Endothelial cell (in vitro differentiated cells): ENCODE data around the gene CUBN. TPM values are rescaled to one million over a fixed set of nuclear protein-coding genes. Genes with fewer than 3 reads are reported as not detected.

ENCODE experiments used
- DNase-seq: peaks from one replicate; pipeline ENCODE4 v3.0.0; 2021; ENCODE audit warnings: low spot score
- H3K27ac Mint-ChIP-seq: one replicate; pipeline ENCODE4 v1.8.0; 2021; ENCODE audit warnings: mixed read lengths, inconsistent platforms; ENCODE audit not compliant: unreplicated experiment
- H3K27me3 Mint-ChIP-seq: one replicate; pipeline ENCODE4 v1.8.0; 2021; ENCODE audit warnings: mild to moderate bottlenecking, moderate library complexity, mixed read lengths, inconsistent platforms; ENCODE audit not compliant: unreplicated experiment
- H3K36me3 Mint-ChIP-seq: one replicate; pipeline ENCODE4 v1.8.0; 2021; ENCODE audit warnings: mild to moderate bottlenecking, low read depth, mixed read lengths, inconsistent platforms; ENCODE audit not compliant: unreplicated experiment
- H3K4me1 Mint-ChIP-seq: one replicate; pipeline ENCODE4 v1.8.0; 2021; ENCODE audit warnings: mild to moderate bottlenecking, mixed read lengths, inconsistent platforms; ENCODE audit not compliant: unreplicated experiment
- H3K4me3 Mint-ChIP-seq: one replicate; pipeline ENCODE4 v1.8.0; 2021; ENCODE audit warnings: mild to moderate bottlenecking, mixed read lengths, inconsistent platforms; ENCODE audit not compliant: unreplicated experiment
- H3K9me3 Mint-ChIP-seq: one replicate; pipeline ENCODE4 v1.8.0; 2021; ENCODE audit warnings: mixed read lengths, inconsistent platforms; ENCODE audit not compliant: unreplicated experiment
- CTCF ChIP-seq: fragments of 200-600 bp; sonication (generic); IDR thresholded peaks from one replicate; pipeline ENCODE4 v1.5.0; 2021; ENCODE audit warnings: antibody characterized with exemption; ENCODE audit not compliant: unreplicated experiment
- total RNA-seq: library from RNA; stranded (reverse); fragmentation: NEBNext Ultra II Directional; extraction: Animal tissue kit (Norgen Biotek cat#: 25700); gene quantifications from one replicate; pipeline ENCODE4 v1.2.1, GENCODE V29; 2021; ENCODE audit not compliant: unreplicated experiment

The CUBN gene
- total RNA-seq, 1 donor from 2014 or later, result 8.8 TPM

GRCh38 chr10:17101910-17102266 is 27.7 kb downstream of the CUBN start:
- H3K36me3 Mint-ChIP-seq, result no peaks in the 10 kb centered on the region
- DNase-seq, result no peak
- H3K4me1 Mint-ChIP-seq, result peaks cover 22% of the 10 kb centered on the region
- peak overlapping the region; percentile 91 for H3K27ac Mint-ChIP-seq
- no peak overlapping the region for H3K4me3 Mint-ChIP-seq
- TF ChIP-seq CTCF, result no peak
- H3K27me3 Mint-ChIP-seq, result peaks cover 2% of the 10 kb centered on the region
- H3K9me3 Mint-ChIP-seq, result no peaks in the 10 kb centered on the region

GRCh38 chr10:17101257-17101909 is 28.2 kb downstream of the CUBN start:
- Mint-ChIP-seq H3K27ac (peak overlapping the region; percentile 91), H3K4me3 (no peak overlapping the region), H3K9me3 (no peaks in the 10 kb centered on the region), H3K27me3 (peaks cover 2% of the 10 kb centered on the region), H3K4me1 (peaks cover 22% of the 10 kb centered on the region), H3K36me3 (no peaks in the 10 kb centered on the region)
- no peak for DNase-seq
- no peak for TF ChIP-seq CTCF

- peaks cover 2% of the 10 kb centered on the region for H3K27me3 Mint-ChIP-seq
- no peak for TF ChIP-seq CTCF
- H3K36me3 Mint-ChIP-seq, result no peaks in the 10 kb centered on the region
- H3K4me1 Mint-ChIP-seq, result peaks cover 22% of the 10 kb centered on the region
- H3K4me3 Mint-ChIP-seq, result no peak overlapping the region
- H3K9me3 Mint-ChIP-seq, result no peaks in the 10 kb centered on the region
- no peak for DNase-seq
- peak overlapping the region; percentile 83 for H3K27ac Mint-ChIP-seq
These were observed 29.0 kb downstream of the CUBN start for GRCh38 chr10:17100586-17100985.

- Mint-ChIP-seq H3K27me3 (no peaks in the 10 kb centered on the region), H3K4me3 (no peak overlapping the region), H3K4me1 (peaks cover 15% of the 10 kb centered on the region), H3K36me3 (peaks cover 5% of the 10 kb centered on the region), H3K27ac (no peak overlapping the region), H3K9me3 (no peaks in the 10 kb centered on the region)
- TF ChIP-seq CTCF, result no peak
- no peak for DNase-seq
These were observed 31.6 kb downstream of the CUBN start for GRCh38 chr10:17098012-17098411.

- TF ChIP-seq CTCF, result no peak
- Mint-ChIP-seq H3K27me3 (no peaks in the 10 kb centered on the region), H3K9me3 (no peaks in the 10 kb centered on the region)
These were observed 34.8 kb downstream of the CUBN start for GRCh38 chr10:17094844-17095243.

More at GRCh38 chr10:17094844-17095243, 34.8 kb downstream of the CUBN start:
- Mint-ChIP-seq H3K4me1 (peaks cover 4% of the 10 kb centered on the region), H3K27ac (no peak overlapping the region), H3K4me3 (no peak overlapping the region), H3K36me3 (peaks cover 5% of the 10 kb centered on the region)
- DNase-seq, result no peak
